ENCODE results near the gene C3orf18. TPM values are rescaled to one million over a fixed set of nuclear protein-coding genes. Genes with fewer than 3 reads are reported as not detected.

Gene C3orf18
- total RNA-seq, 1 experiment from 2014 or later = 1.3 TPM

- H3K4me3 Mint-ChIP-seq (ENCODE audit: unreplicated experiment) = no peak overlapping the region
- H3K36me3 Mint-ChIP-seq (ENCODE audit: insufficient read depth, unreplicated experiment) = peaks cover 14% of the 10 kb centered on the region
- H3K9me3 Mint-ChIP-seq (ENCODE audit: unreplicated experiment) = no peaks in the 10 kb centered on the region
- no TSS peak for BruUV-seq (replicated peaks)
- H3K27ac Mint-ChIP-seq (ENCODE audit: low read depth, unreplicated experiment) = no peak overlapping the region
- H3K27me3 Mint-ChIP-seq (ENCODE audit: insufficient read depth, unreplicated experiment) = no peaks in the 10 kb centered on the region
- CTCF ChIA-PET = interaction anchor here (0.6 to 4.3 kb wide), 3 partner anchors 10 to 820 kb away, joined by 3 to 33 read pairs (median 5); no protein-coding TSS in a partner anchor
- POLR2A ChIA-PET = interaction anchor here (1.0 kb wide), 1 partner anchor 11 kb away, joined by 4 read pairs; no protein-coding TSS in a partner anchor
- DNase-seq (ENCODE audit: unreplicated experiment) = no peak
- intact Hi-C loops (cut with micrococcal nuclease) = no loop called here
- no peak for TF ChIP-seq CTCF (IDR thresholded peaks at IDR 0.05; ENCODE audit: unreplicated experiment)
- peaks cover 13% of the 10 kb centered on the region for H3K4me1 Mint-ChIP-seq (ENCODE audit: insufficient read depth, unreplicated experiment)
Measured at GRCh38 chr3:50581459-50581842, 13.9 kb upstream of the C3orf18 start.

GRCh38 chr3:50580683-50581458 lies 13.3 kb upstream of the C3orf18 start:
- H3K4me1 Mint-ChIP-seq (ENCODE audit: insufficient read depth, unreplicated experiment) = peaks cover 13% of the 10 kb centered on the region
- POLR2A ChIA-PET = interaction anchor here (1.0 kb wide), 1 partner anchor 12 kb away, joined by 4 read pairs; no protein-coding TSS in a partner anchor
- no peak for DNase-seq (ENCODE audit: unreplicated experiment)
- peaks cover 14% of the 10 kb centered on the region for H3K36me3 Mint-ChIP-seq (ENCODE audit: insufficient read depth, unreplicated experiment)
- no peaks in the 10 kb centered on the region for H3K27me3 Mint-ChIP-seq (ENCODE audit: insufficient read depth, unreplicated experiment)
- no peaks in the 10 kb centered on the region for H3K9me3 Mint-ChIP-seq (ENCODE audit: unreplicated experiment)
- CTCF ChIA-PET = interaction anchor here (0.6 to 4.3 kb wide), 5 partner anchors 9 to 821 kb away, joined by 3 to 33 read pairs (median 3); partner anchors contain the start of gene MANF
- H3K4me3 Mint-ChIP-seq (ENCODE audit: unreplicated experiment) = no peak overlapping the region
- intact Hi-C loops (cut with micrococcal nuclease) = no loop called here
- TF ChIP-seq CTCF (IDR thresholded peaks at IDR 0.05; ENCODE audit: unreplicated experiment) = no peak
- no TSS peak for BruUV-seq (replicated peaks)
- H3K27ac Mint-ChIP-seq (ENCODE audit: low read depth, unreplicated experiment) = no peak overlapping the region

GRCh38 chr3:50577348-50577747 lies 9.8 kb upstream of the C3orf18 start:
- Mint-ChIP-seq H3K36me3 (ENCODE audit: insufficient read depth, unreplicated experiment) (peaks cover 14% of the 10 kb centered on the region), H3K4me1 (ENCODE audit: insufficient read depth, unreplicated experiment) (no peaks in the 10 kb centered on the region), H3K27ac (ENCODE audit: low read depth, unreplicated experiment) (no peak overlapping the region), H3K9me3 (ENCODE audit: unreplicated experiment) (no peaks in the 10 kb centered on the region), H3K27me3 (ENCODE audit: insufficient read depth, unreplicated experiment) (no peaks in the 10 kb centered on the region), H3K4me3 (ENCODE audit: unreplicated experiment) (no peak overlapping the region)
- ChIA-PET CTCF (interaction anchor here (1.0 to 15.8 kb wide), 2 partner anchors 22 to 36 kb away, joined by 4 to 397 read pairs; partner anchors contain the start of genes CISH and MAPKAPK3), POLR2A (interaction anchor here (0.6 kb wide), 1 partner anchor 455 kb away, joined by 3 read pairs; no protein-coding TSS in a partner anchor)
- DNase-seq (ENCODE audit: unreplicated experiment) = no peak
- TF ChIP-seq CTCF (IDR thresholded peaks at IDR 0.05; ENCODE audit: unreplicated experiment) = no peak
- intact Hi-C loops (cut with micrococcal nuclease) = loop anchor here (10.0 kb wide), 1 partner anchor 77 kb away; no protein-coding TSS in a partner anchor
- BruUV-seq (replicated peaks) = no TSS peak

GRCh38 chr3:50575372-50575771 lies 7.8 kb upstream of the C3orf18 start:
- DNase-seq (ENCODE audit: unreplicated experiment) = peak; percentile 51

More at GRCh38 chr3:50575372-50575771, 7.8 kb upstream of the C3orf18 start:
- Mint-ChIP-seq H3K36me3 (ENCODE audit: insufficient read depth, unreplicated experiment) (peaks cover 14% of the 10 kb centered on the region), H3K4me1 (ENCODE audit: insufficient read depth, unreplicated experiment) (no peaks in the 10 kb centered on the region), H3K27ac (ENCODE audit: low read depth, unreplicated experiment) (no peak overlapping the region), H3K9me3 (ENCODE audit: unreplicated experiment) (no peaks in the 10 kb centered on the region), H3K27me3 (ENCODE audit: insufficient read depth, unreplicated experiment) (no peaks in the 10 kb centered on the region), H3K4me3 (ENCODE audit: unreplicated experiment) (no peak overlapping the region)
- ChIA-PET CTCF (interaction anchor here (0.7 to 15.8 kb wide), 4 partner anchors 11 to 814 kb away, joined by 3 to 397 read pairs (median 3); partner anchors contain the start of genes CISH and MAPKAPK3), POLR2A (interaction anchor here (1.0 to 1.2 kb wide), 2 partner anchors 36 to 810 kb away, joined by 3 read pairs; partner anchors contain the start of genes CISH and MANF)
- TF ChIP-seq CTCF (IDR thresholded peaks at IDR 0.05; ENCODE audit: unreplicated experiment) = no peak
- intact Hi-C loops (cut with micrococcal nuclease) = loop anchor here (10.0 kb wide), 1 partner anchor 79 kb away; no protein-coding TSS in a partner anchor
- BruUV-seq (replicated peaks) = no TSS peak
